HepG2 (cell line): ENCODE measurements around the gene CLDND2. TPM values are rescaled to one million over a fixed set of nuclear protein-coding genes. Genes with fewer than 3 reads are reported as not detected.

Source experiments
- ESRRA ChIP-seq: sonication (generic); formaldehyde crosslinking; IDR thresholded peaks from 2 replicates; pipeline ENCODE4 v1.5.1; 2020; ENCODE audit warnings: mild to moderate bottlenecking, low read depth, missing genetic modification reagents
- FOXK2 ChIP-seq: fragments of 450-650 bp; IDR thresholded peaks from 2 replicates; pipeline ENCODE4 v1.6.1; 2016
- HMG20A ChIP-seq: IDR thresholded peaks from 2 replicates; pipeline ENCODE4 v1.6.1; 2016; ENCODE audit warnings: borderline replicate concordance
- HMGA1 ChIP-seq: sonication (generic); formaldehyde crosslinking; conservative IDR thresholded peaks from 2 replicates; pipeline ENCODE4 v1.4.0; 2020; ENCODE audit warnings: missing genetic modification reagents
- MAF1 ChIP-seq: sonication (generic); formaldehyde crosslinking; IDR thresholded peaks from 2 replicates; pipeline ENCODE4 v1.5.0; 2020; ENCODE audit warnings: missing genetic modification reagents, borderline replicate concordance
- NFKB2 ChIP-seq: sonication (generic); formaldehyde crosslinking; IDR thresholded peaks from 2 replicates; pipeline ENCODE4 v1.4.0; 2020; ENCODE audit warnings: missing genetic modification reagents, borderline replicate concordance
- PCBP2 ChIP-seq: fragments of 200-400 bp; formaldehyde crosslinking; optimal IDR thresholded peaks from 2 replicates; pipeline ENCODE3; 2018; ENCODE audit warnings: low read length, low read depth; ENCODE audit not compliant: poor library complexity, severe bottlenecking
- RCOR2 ChIP-seq: IDR thresholded peaks from 2 replicates; pipeline ENCODE4 v1.6.1; 2016; ENCODE audit warnings: missing biosample characterization, missing genetic modification reagents
- ZFP1 ChIP-seq: IDR thresholded peaks from 2 replicates; pipeline ENCODE4 v1.6.1; 2016
- ZMAT3 ChIP-seq: sonication (generic); formaldehyde crosslinking; conservative IDR thresholded peaks from 2 replicates; pipeline ENCODE4 v1.7.0; 2021; ENCODE audit warnings: missing genetic modification reagents
- ZNF180 ChIP-seq: sonication (generic); formaldehyde crosslinking; IDR thresholded peaks from 2 replicates; pipeline ENCODE4 v1.4.0; 2020; ENCODE audit warnings: low read depth, missing genetic modification reagents, borderline replicate concordance
- ZNF441 ChIP-seq: sonication (generic); formaldehyde crosslinking; IDR thresholded peaks from 2 replicates; pipeline ENCODE4 v1.7.0; 2021; ENCODE audit warnings: missing genetic modification reagents, borderline replicate concordance
- ZNF446 ChIP-seq: sonication (generic); formaldehyde crosslinking; IDR thresholded peaks from 2 replicates; pipeline ENCODE4 v1.5.0; 2020; ENCODE audit warnings: mild to moderate bottlenecking, missing genetic modification reagents
- ZNF558 ChIP-seq: sonication (generic); formaldehyde crosslinking; IDR thresholded peaks from 2 replicates; pipeline ENCODE4 v1.9.0; 2022; ENCODE audit warnings: mild to moderate bottlenecking, missing genetic modification reagents, borderline replicate concordance
- ZNF563 ChIP-seq: sonication (generic); formaldehyde crosslinking; IDR thresholded peaks from 2 replicates; pipeline ENCODE4 v1.8.0; 2022; ENCODE audit warnings: mild to moderate bottlenecking, moderate library complexity, missing genetic modification reagents
- ZNF572 ChIP-seq: sonication (generic); formaldehyde crosslinking; IDR thresholded peaks from 2 replicates; pipeline ENCODE4 v1.5.1; 2020; ENCODE audit warnings: mild to moderate bottlenecking, missing genetic modification reagents
- ZNF577 ChIP-seq: sonication (generic); formaldehyde crosslinking; IDR thresholded peaks from 2 replicates; pipeline ENCODE4 v1.4.0; 2020; ENCODE audit warnings: mild to moderate bottlenecking, low read depth, missing genetic modification reagents, borderline replicate concordance
- ZNF652 ChIP-seq: IDR thresholded peaks from 2 replicates; pipeline ENCODE4 v1.6.1; 2016; ENCODE audit warnings: low read depth, borderline replicate concordance
- ZNF775 ChIP-seq: sonication (generic); formaldehyde crosslinking; IDR thresholded peaks from 2 replicates; pipeline ENCODE4 v1.4.0; 2020; ENCODE audit warnings: missing genetic modification reagents, mild to moderate bottlenecking, moderate library complexity, borderline replicate concordance
- ZNF878 ChIP-seq: sonication (generic); formaldehyde crosslinking; IDR thresholded peaks from 2 replicates; pipeline ENCODE4 v1.8.1; 2023; ENCODE audit warnings: mild to moderate bottlenecking, missing genetic modification reagents, moderate library complexity
- ZSCAN12 ChIP-seq: sonication (generic); formaldehyde crosslinking; IDR thresholded peaks from 2 replicates; pipeline ENCODE4 v1.9.0; 2021; ENCODE audit warnings: mild to moderate bottlenecking, missing genetic modification reagents
- polyA plus RNA-seq, 8 experiments: library from polyadenylated mRNA; depleted of rRNA in 3 of 8; stranded (reverse) in 7 of 8; unstranded in 1 of 8; fragments of >200 nt; fragmentation: Illumina TruSeq in 4 of 8; extraction: Trizol in 4 of 8; gene quantifications; 2 replicates each; pipeline versions ENCODE4 v1.2.1 to v1.2.3, GENCODE V29; 2011 to 2016; ENCODE audit warnings: low read depth in 4 of 8, missing spikeins in 1 of 8, mixed read lengths in 1 of 8; ENCODE audit not compliant: insufficient read depth in 1 of 8
- total RNA-seq, 5 experiments: library from RNA; depleted of rRNA; stranded (reverse); fragments of >200 nt; fragmentation: Illumina TruSeq; extraction: Trizol; gene quantifications; 2 replicates each; pipeline ENCODE4 v1.2.3, GENCODE V29; 2016; ENCODE audit warnings: low read depth in 1 of 5
- TF ChIP-seq, protein P1 (sequence below): sonication (generic); formaldehyde crosslinking; IDR thresholded peaks from 2 replicates; pipeline ENCODE4 v1.4.0; 2020; ENCODE audit warnings: missing genetic modification reagents, borderline replicate concordance
- TF ChIP-seq, protein P2 (sequence below): sonication (generic); formaldehyde crosslinking; IDR thresholded peaks from 2 replicates; pipeline ENCODE4 v1.4.0; 2020; ENCODE audit warnings: missing genetic modification reagents, borderline replicate concordance
- TF ChIP-seq, protein P3 (sequence below): sonication (generic); formaldehyde crosslinking; IDR thresholded peaks from 2 replicates; pipeline ENCODE4 v1.8.1; 2023; ENCODE audit warnings: missing genetic modification reagents, inconsistent platforms, borderline replicate concordance
- TF ChIP-seq, protein P4 (sequence below): sonication (generic); formaldehyde crosslinking; IDR thresholded peaks from 2 replicates; pipeline ENCODE4 v1.4.0; 2020; ENCODE audit warnings: missing genetic modification reagents

Gene CLDND2
- total and polyA plus RNA-seq, 2 of the 13 experiments (the other 11 are each of a cell fraction or from before 2014, with no cell fraction given), result 0.84 to 1.8 TPM

DNA sequence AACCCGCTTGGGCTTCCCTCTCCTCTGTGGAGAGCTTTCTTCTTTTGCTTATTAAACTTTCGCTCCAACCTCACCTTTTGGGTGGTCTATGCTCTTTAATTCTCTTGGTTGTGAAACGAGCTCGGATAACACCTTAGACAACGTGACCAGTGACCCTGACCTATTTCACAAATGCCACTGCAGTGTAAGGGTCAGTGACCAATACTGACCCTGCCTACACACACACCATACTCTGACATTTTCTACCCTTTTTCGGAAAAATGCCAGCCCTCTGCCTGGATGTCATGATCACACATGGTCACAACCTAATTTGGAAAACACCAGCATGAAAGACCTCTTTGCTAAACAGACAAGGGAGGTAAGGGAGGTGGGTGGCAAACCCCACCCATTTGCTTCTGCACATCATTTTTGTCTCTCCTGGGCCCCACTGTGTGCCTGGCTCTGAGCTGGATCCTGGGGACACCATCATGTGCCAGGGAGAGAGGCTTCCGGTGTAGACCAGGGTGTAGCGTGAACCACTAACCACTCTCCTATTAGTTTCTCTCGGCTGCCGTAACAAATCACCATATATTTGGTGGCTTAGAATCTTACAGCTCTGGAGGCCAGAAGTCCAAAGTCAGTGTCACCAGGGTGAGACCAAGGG is 12.5 kb downstream of the CLDND2 start (continued):
- TF ChIP-seq, protein P1, sequence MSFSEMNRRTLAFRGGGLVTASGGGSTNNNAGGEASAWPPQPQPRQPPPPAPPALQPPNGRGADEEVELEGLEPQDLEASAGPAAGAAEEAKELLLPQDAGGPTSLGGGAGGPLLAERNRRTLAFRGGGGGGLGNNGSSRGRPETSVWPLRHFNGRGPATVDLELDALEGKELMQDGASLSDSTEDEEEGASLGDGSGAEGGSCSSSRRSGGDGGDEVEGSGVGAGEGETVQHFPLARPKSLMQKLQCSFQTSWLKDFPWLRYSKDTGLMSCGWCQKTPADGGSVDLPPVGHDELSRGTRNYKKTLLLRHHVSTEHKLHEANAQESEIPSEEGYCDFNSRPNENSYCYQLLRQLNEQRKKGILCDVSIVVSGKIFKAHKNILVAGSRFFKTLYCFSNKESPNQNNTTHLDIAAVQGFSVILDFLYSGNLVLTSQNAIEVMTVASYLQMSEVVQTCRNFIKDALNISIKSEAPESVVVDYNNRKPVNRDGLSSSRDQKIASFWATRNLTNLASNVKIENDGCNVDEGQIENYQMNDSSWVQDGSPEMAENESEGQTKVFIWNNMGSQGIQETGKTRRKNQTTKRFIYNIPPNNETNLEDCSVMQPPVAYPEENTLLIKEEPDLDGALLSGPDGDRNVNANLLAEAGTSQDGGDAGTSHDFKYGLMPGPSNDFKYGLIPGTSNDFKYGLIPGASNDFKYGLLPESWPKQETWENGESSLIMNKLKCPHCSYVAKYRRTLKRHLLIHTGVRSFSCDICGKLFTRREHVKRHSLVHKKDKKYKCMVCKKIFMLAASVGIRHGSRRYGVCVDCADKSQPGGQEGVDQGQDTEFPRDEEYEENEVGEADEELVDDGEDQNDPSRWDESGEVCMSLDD (CRISPR knock-in tag), result no peak
- TF ChIP-seq, protein P2, sequence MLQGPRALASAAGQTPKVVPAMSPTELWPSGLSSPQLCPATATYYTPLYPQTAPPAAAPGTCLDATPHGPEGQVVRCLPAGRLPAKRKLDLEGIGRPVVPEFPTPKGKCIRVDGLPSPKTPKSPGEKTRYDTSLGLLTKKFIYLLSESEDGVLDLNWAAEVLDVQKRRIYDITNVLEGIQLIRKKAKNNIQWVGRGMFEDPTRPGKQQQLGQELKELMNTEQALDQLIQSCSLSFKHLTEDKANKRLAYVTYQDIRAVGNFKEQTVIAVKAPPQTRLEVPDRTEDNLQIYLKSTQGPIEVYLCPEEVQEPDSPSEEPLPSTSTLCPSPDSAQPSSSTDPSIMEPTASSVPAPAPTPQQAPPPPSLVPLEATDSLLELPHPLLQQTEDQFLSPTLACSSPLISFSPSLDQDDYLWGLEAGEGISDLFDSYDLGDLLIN (CRISPR knock-in tag), result no peak
- peak; percentile 20; the same call in 1 of the 2 replicates for TF ChIP-seq ZNF878 (CRISPR knock-in tag)
- TF ChIP-seq, protein P3, sequence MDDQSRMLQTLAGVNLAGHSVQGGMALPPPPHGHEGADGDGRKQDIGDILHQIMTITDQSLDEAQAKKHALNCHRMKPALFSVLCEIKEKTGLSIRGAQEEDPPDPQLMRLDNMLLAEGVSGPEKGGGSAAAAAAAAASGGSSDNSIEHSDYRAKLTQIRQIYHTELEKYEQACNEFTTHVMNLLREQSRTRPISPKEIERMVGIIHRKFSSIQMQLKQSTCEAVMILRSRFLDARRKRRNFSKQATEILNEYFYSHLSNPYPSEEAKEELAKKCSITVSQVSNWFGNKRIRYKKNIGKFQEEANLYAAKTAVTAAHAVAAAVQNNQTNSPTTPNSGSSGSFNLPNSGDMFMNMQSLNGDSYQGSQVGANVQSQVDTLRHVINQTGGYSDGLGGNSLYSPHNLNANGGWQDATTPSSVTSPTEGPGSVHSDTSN (CRISPR knock-in tag), result no peak
- TF ChIP-seq ZNF572 (CRISPR knock-in tag), result no peak
- TF ChIP-seq ZNF558 (CRISPR knock-in tag), result no peak
- TF ChIP-seq MAF1 (CRISPR knock-in tag), result no peak
- TF ChIP-seq FOXK2, result no peak
- TF ChIP-seq ZNF180 (CRISPR knock-in tag), result no peak
- peak; percentile 79 for TF ChIP-seq ESRRA (CRISPR knock-in tag)
- no peak for TF ChIP-seq ZNF775
- no peak for TF ChIP-seq ZNF652 (CRISPR knock-in tag)
- TF ChIP-seq ZNF446 (CRISPR knock-in tag), result no peak
- TF ChIP-seq PCBP2, result no peak
- TF ChIP-seq NFKB2 (CRISPR knock-in tag), result no peak
- no peak for TF ChIP-seq HMGA1 (CRISPR knock-in tag)
- TF ChIP-seq ZMAT3, result no peak
- peak; percentile 82 for TF ChIP-seq HMG20A (CRISPR knock-in tag)
- TF ChIP-seq ZNF577 (CRISPR knock-in tag), result no peak
- TF ChIP-seq ZFP1 (CRISPR knock-in tag), result no peak; the same call in 1 of the 2 replicates
- TF ChIP-seq RCOR2 (CRISPR knock-in tag), result peak; percentile 91
- TF ChIP-seq ZSCAN12 (CRISPR knock-in tag), result no peak
- TF ChIP-seq, protein P4, sequence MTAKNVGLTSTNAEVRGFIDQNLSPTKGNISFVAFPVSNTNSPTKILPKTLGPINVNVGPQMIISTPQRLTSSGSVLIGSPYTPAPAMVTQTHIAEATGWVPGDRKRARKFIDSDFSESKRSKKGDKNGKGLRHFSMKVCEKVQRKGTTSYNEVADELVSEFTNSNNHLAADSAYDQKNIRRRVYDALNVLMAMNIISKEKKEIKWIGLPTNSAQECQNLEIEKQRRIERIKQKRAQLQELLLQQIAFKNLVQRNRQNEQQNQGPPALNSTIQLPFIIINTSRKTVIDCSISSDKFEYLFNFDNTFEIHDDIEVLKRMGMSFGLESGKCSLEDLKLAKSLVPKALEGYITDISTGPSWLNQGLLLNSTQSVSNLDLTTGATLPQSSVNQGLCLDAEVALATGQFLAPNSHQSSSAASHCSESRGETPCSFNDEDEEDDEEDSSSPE (CRISPR knock-in tag), result no peak
- TF ChIP-seq ZNF563 (CRISPR knock-in tag), result no peak
- no peak for TF ChIP-seq ZNF441 (CRISPR knock-in tag)
